ENCODE data around the gene WDR20.

DNA sequence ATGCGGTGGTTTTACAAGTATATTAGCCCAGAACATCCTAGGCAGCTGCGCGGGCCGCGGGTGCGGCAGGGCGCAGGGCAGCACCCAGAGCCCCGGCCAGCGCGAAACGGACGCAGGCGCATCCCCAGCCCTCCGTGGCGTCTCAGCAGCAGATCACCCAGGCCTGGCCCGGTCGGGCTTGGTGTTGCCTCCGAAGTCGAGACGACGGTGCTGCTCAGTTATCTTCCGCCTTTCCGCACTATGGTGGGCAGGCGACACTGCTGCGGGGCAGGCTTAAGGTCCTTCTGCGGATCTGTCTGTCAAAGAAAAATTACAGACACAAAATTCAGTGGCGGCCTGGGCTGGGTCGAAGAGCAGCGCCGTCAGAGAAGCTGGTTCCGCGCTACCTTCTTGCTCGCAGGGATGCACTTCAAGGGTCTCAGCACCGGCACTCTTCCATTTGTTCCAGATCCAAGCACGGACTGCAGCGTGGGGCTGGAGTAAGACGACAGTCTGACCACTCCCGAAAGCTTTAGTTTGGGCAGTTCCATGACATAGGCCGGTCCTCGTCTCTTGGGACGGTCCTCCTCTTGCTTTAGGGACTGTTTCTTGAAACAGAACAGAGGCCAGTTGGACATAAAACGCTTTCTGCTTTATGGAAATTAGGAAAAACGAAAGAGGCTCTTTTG lies 89.5 kb downstream of the WDR20 start:
- TF ChIP-seq EP300 (IDR thresholded peaks at IDR 0.05) (no peak), POLR2A (IDR thresholded peaks at IDR 0.05) (no peak)

Measured in suprapubic skin (tissue), 2 donors.